K562 (cell line): Measurements from ENCODE around the gene LY6G6C. TPM values are rescaled to one million over a fixed set of nuclear protein-coding genes. Genes with fewer than 3 reads are reported as not detected.

Experiments used
- ARID2 ChIP-seq: fragments of 450-650 bp; IDR thresholded peaks from 2 replicates; pipeline ENCODE4 v1.6.1; 2017; ENCODE audit warnings: antibody characterized with exemption, mild to moderate bottlenecking
- CBFB ChIP-seq: sonication (generic); formaldehyde crosslinking; IDR thresholded peaks from 2 replicates; pipeline ENCODE4 v1.4.0; 2020; ENCODE audit warnings: mild to moderate bottlenecking, missing genetic modification reagents
- E2F4 ChIP-seq: sonication (generic); formaldehyde crosslinking; IDR thresholded peaks from 2 replicates; pipeline ENCODE4 v1.8.0; 2022; ENCODE audit warnings: mild to moderate bottlenecking, low read depth, missing genetic modification reagents
- ESRRB ChIP-seq: fragments of 250-450 bp; sonication (Bioruptor Pico); IDR thresholded peaks from 2 replicates; pipeline ENCODE4 v1.5.0; 2020; ENCODE audit warnings: mild to moderate bottlenecking, moderate library complexity, borderline replicate concordance
- GATAD2A ChIP-seq: fragments of 450-650 bp; IDR thresholded peaks from 2 replicates; pipeline ENCODE4 v1.6.1; 2017
- HDAC2 ChIP-seq: fragments of 450-650 bp; IDR thresholded peaks from 2 replicates; pipeline ENCODE4 v1.6.1; 2016; ENCODE audit warnings: mild to moderate bottlenecking
- KAT8 ChIP-seq: fragments of 450-650 bp; IDR thresholded peaks from 2 replicates; pipeline ENCODE4 v1.6.1; 2016; ENCODE audit warnings: low read depth, mild to moderate bottlenecking
- MCM2 ChIP-seq: fragments of 450-650 bp; IDR thresholded peaks from 2 replicates; pipeline ENCODE4 v1.6.1; 2017; ENCODE audit warnings: low read depth, mild to moderate bottlenecking
- MCM5 ChIP-seq: fragments of 450-650 bp; IDR thresholded peaks from 2 replicates; pipeline ENCODE4 v1.6.1; 2016; ENCODE audit warnings: low read depth
- MTA1 ChIP-seq: fragments of 450-650 bp; IDR thresholded peaks from 2 replicates; pipeline ENCODE4 v1.6.1; 2017; ENCODE audit warnings: borderline replicate concordance
- MXD1 ChIP-seq: fragments of 250-450 bp; sonication (Bioruptor Pico); IDR thresholded peaks from 2 replicates; pipeline ENCODE4 v1.8.0; 2021; ENCODE audit warnings: borderline replicate concordance, mild to moderate bottlenecking, moderate library complexity; ENCODE audit not compliant: poor library complexity, severe bottlenecking
- NRF1 ChIP-seq, 2 experiments: fragments of 450-650 bp; IDR thresholded peaks in 1 of 2; conservative IDR thresholded peaks in 1 of 2; 2 replicates each; pipeline ENCODE4 v1.6.1; 2014; ENCODE audit warnings: mild to moderate bottlenecking in 2 of 2
- SP1 ChIP-seq: sonication (generic); formaldehyde crosslinking; IDR thresholded peaks from 2 replicates; pipeline ENCODE4 v1.8.1; 2022; ENCODE audit warnings: mild to moderate bottlenecking, missing genetic modification reagents
- ZBED1 ChIP-seq: IDR thresholded peaks from 2 replicates; pipeline ENCODE4 v1.6.1; 2014
- ZNF197 ChIP-seq: fragments of 200-800 bp; sonication (Bioruptor generic); IDR thresholded peaks from 2 replicates; pipeline ENCODE4 v1.6.1; 2016; ENCODE audit warnings: low read depth, missing genetic modification characterization, missing compliant biosample characterization
- ZNF217 ChIP-seq: sonication (generic); formaldehyde crosslinking; IDR thresholded peaks from 2 replicates; pipeline ENCODE4 v1.8.0; 2022; ENCODE audit warnings: mild to moderate bottlenecking, missing genetic modification reagents
- ZNF280A ChIP-seq: fragments of 450-650 bp; IDR thresholded peaks from 2 replicates; pipeline ENCODE4 v1.6.1; 2018; ENCODE audit warnings: mild to moderate bottlenecking, low read depth; ENCODE audit not compliant: partially characterized antibody
- ZNF324 ChIP-seq: fragments of 250-450 bp; sonication (Bioruptor Pico); IDR thresholded peaks from 2 replicates; pipeline ENCODE4 v1.4.0; 2020; ENCODE audit warnings: mild to moderate bottlenecking
- ZNF511 ChIP-seq: sonication (generic); formaldehyde crosslinking; IDR thresholded peaks from 2 replicates; pipeline ENCODE4 v1.8.0; 2022; ENCODE audit warnings: mild to moderate bottlenecking, missing genetic modification reagents
- ZNF830 ChIP-seq: fragments of 250-450 bp; sonication (Bioruptor Pico); IDR thresholded peaks from 2 replicates; pipeline ENCODE4 v1.5.0; 2021; ENCODE audit warnings: mild to moderate bottlenecking
- polyA plus RNA-seq, 8 experiments: library from polyadenylated mRNA; depleted of rRNA in 4 of 8; stranded (reverse) in 5 of 8; unstranded in 3 of 8; fragments of >200 nt; fragmentation: Nextera tagmentation in 2 of 8; fragmentation: Illumina TruSeq in 1 of 8; extraction: Ambion mirVana in 2 of 8; extraction: Trizol in 1 of 8; gene quantifications; 2 replicates each; pipeline versions ENCODE4 v1.2.1 to v1.2.3, GENCODE V29; 2011 to 2014; ENCODE audit warnings: inconsistent platforms in 1 of 8, missing spikeins in 1 of 8
- total RNA-seq, 7 experiments: library from RNA; depleted of rRNA in 6 of 7; stranded (reverse); fragments of >200 nt in 6 of 7; fragmentation: Illumina TruSeq in 2 of 7; extraction: Trizol in 2 of 7; gene quantifications; 2 replicates each; pipeline versions ENCODE4 v1.2.1 to v1.2.3, GENCODE V29; 2011 to 2021; ENCODE audit warnings: low replicate concordance in 1 of 7
- TF ChIP-seq, protein P1 (sequence below): fragments of 250-450 bp; sonication (Bioruptor Pico); IDR thresholded peaks from 2 replicates; pipeline ENCODE4 v1.4.0; 2020; ENCODE audit warnings: borderline replicate concordance
- TF ChIP-seq, protein P2 (sequence below): fragments of 200-800 bp; sonication (Bioruptor generic); IDR thresholded peaks from 2 replicates; pipeline ENCODE4 v1.6.1; 2017; ENCODE audit warnings: missing genetic modification characterization, missing compliant biosample characterization

Gene LY6G6C
- total and polyA plus RNA-seq, 9 of the 15 experiments (the other 6 are each of a cell fraction or from before 2014, with no cell fraction given), result 0.06 to 0.20 TPM; not detected in 7

- TF ChIP-seq MCM5 (no peak), ZNF830 (CRISPR knock-in tag) (0 out of 2 replicates have a peak, but pooled peaks have one; percentile 18), ZNF324 (CRISPR knock-in tag) (no peak), ZNF197 (CRISPR knock-in tag) (no peak), ZNF217 (no peak), HDAC2 (peak; percentile 89), ZNF511 (CRISPR knock-in tag) (no peak), E2F4 (CRISPR knock-in tag) (peak; percentile 73; the same call in 1 of the 2 replicates), CBFB (peak; percentile 72; the same call in 1 of the 2 replicates), SP1 (CRISPR knock-in tag) (peak; percentile 87), ZBED1 (no peak), ZNF280A (no peak), ESRRB (CRISPR knock-in tag) (no peak), GATAD2A (no peak), ARID2 (peak; percentile 66; the same call in 1 of the 2 replicates), MCM2 (no peak; the same call in 1 of the 2 replicates), KAT8 (no peak), MTA1 (0 out of 2 replicates have a peak, but pooled peaks have one; percentile 15), NRF1 (conservative IDR thresholded peaks at IDR 0.05 in 1 of 2, IDR thresholded peaks at IDR 0.05 in 1 of 2) (peak; percentile 28 to 31; a peak in 1 of 4 replicates), MXD1 (no peak)
- TF ChIP-seq, protein P1, sequence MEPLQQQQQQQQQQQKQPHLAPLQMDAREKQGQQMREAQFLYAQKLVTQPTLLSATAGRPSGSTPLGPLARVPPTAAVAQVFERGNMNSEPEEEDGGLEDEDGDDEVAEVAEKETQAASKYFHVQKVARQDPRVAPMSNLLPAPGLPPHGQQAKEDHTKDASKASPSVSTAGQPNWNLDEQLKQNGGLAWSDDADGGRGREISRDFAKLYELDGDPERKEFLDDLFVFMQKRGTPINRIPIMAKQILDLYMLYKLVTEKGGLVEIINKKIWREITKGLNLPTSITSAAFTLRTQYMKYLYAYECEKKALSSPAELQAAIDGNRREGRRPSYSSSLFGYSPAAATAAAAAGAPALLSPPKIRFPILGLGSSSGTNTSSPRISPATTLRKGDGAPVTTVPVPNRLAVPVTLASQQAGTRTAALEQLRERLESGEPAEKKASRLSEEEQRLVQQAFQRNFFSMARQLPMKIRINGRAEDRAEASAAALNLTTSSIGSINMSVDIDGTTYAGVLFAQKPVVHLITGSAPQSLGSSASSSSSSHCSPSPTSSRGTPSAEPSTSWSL (CRISPR knock-in tag), result no peak
- TF ChIP-seq, protein P2, sequence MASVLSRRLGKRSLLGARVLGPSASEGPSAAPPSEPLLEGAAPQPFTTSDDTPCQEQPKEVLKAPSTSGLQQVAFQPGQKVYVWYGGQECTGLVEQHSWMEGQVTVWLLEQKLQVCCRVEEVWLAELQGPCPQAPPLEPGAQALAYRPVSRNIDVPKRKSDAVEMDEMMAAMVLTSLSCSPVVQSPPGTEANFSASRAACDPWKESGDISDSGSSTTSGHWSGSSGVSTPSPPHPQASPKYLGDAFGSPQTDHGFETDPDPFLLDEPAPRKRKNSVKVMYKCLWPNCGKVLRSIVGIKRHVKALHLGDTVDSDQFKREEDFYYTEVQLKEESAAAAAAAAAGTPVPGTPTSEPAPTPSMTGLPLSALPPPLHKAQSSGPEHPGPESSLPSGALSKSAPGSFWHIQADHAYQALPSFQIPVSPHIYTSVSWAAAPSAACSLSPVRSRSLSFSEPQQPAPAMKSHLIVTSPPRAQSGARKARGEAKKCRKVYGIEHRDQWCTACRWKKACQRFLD (CRISPR knock-in tag), result no peak
Measured at GRCh38 chr6:31734821-31735406, 13.4 kb upstream of the LY6G6C start (continued).
